ENCODE measurements around the gene LSP1.

Gene LSP1

DNA sequence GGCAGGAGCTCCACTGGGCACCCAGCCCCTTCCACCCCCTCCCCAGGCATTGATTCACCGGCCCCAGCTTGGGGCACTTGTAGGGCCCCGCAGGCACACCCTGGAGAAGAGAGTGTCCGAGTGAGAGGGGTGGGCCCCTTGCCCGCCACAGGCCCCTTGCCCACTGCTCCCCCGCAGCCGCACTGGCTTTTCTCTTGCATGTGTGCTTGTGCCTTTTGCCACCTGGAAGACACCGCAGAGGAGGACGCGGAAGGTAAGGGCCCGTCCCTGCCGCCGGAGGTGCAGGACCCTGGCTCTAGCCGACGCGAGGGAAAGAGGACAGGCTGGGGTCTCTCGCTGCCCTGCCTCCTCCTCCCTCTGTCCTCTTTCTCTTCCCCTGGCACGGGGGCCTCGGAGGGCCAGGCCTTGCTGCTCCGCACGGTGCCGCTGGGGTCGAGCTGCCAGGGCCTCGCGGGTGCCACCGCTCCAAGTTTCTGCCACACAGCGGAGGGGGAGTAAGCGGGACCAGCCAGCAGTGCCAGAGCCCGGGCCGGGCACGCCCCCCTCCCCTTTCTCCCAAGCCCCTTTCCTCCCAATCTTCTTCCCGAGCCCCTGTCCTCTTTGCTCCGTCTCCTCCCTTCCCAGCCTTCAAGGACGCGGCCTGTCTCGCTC lies 76.1 kb downstream of the LSP1 start:
- H3K27ac ChIP-seq = no peak overlapping the region
- TF ChIP-seq, protein P1, sequence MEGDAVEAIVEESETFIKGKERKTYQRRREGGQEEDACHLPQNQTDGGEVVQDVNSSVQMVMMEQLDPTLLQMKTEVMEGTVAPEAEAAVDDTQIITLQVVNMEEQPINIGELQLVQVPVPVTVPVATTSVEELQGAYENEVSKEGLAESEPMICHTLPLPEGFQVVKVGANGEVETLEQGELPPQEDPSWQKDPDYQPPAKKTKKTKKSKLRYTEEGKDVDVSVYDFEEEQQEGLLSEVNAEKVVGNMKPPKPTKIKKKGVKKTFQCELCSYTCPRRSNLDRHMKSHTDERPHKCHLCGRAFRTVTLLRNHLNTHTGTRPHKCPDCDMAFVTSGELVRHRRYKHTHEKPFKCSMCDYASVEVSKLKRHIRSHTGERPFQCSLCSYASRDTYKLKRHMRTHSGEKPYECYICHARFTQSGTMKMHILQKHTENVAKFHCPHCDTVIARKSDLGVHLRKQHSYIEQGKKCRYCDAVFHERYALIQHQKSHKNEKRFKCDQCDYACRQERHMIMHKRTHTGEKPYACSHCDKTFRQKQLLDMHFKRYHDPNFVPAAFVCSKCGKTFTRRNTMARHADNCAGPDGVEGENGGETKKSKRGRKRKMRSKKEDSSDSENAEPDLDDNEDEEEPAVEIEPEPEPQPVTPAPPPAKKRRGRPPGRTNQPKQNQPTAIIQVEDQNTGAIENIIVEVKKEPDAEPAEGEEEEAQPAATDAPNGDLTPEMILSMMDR (conservative IDR thresholded peaks at IDR 0.05) = no peak
- no peak for TF ChIP-seq ZFX (IDR thresholded peaks at IDR 0.05)

DNA sequence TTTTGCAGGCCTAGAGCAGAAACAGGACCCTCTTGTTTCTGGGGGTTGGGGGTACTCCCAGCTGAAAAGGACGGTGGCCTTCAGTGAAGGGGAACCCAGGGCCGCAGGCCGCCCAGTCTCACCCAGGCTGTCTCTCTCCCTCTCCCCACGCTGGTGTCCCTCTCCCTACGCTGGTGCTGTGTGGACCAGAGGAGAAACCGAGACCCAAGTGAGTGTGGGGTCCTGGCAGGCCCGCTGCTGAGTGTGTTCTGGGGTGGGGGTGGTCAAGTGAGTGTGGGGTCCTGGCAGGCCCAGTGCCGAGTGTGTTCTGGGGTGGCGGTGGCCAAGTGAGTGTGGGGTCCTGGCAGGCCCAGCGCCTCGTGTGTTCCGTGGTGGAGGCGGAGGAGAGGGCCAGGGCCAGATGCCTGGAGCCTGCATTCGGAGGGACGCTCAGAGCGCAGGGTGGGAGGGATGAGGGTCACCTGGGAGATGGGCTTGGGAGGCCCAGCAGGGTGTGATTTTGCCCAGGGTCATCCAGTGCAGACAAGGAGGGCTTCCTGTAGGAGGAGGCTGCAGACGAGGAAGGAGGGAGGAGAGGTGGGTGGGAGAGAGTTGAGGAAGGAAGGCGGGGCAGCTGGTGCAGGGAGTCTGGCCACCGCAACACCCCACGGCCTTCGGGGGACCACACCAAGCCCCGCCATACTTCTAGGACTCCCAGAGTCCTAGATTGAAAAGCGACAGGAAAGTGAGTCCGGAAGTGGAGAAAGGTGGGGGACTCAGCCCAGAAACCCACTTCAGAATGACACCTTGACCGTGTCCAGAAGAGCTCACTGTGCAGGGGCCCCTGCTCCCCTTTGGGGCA lies 77.0 kb downstream of the LSP1 start:
- no peak for TF ChIP-seq ZFX (IDR thresholded peaks at IDR 0.05)
- TF ChIP-seq, protein P1 (conservative IDR thresholded peaks at IDR 0.05) = no peak
- H3K27ac ChIP-seq = no peak overlapping the region

DNA sequence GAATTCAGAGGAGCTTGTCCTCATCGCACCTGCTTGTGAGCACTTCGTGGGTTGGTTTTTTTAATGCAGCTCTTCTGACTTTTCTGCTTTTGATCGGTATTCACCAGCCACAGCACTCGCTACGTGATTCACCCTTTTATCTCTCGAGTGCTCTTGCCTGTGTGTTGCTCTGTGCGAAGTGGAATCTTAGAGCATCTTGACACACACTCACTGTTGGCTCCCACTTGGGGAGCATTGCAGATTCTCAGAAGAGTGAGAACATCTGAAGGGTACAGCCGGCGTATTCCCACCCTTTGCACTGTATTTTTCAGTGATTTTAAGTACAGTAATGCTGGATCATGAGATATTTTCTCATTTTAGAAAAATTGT lies 77.6 kb downstream of the LSP1 start:
- no peak for TF ChIP-seq ZFX (IDR thresholded peaks at IDR 0.05)
- TF ChIP-seq, protein P1 (conservative IDR thresholded peaks at IDR 0.05) = no peak
- no peak overlapping the region for H3K27ac ChIP-seq

DNA sequence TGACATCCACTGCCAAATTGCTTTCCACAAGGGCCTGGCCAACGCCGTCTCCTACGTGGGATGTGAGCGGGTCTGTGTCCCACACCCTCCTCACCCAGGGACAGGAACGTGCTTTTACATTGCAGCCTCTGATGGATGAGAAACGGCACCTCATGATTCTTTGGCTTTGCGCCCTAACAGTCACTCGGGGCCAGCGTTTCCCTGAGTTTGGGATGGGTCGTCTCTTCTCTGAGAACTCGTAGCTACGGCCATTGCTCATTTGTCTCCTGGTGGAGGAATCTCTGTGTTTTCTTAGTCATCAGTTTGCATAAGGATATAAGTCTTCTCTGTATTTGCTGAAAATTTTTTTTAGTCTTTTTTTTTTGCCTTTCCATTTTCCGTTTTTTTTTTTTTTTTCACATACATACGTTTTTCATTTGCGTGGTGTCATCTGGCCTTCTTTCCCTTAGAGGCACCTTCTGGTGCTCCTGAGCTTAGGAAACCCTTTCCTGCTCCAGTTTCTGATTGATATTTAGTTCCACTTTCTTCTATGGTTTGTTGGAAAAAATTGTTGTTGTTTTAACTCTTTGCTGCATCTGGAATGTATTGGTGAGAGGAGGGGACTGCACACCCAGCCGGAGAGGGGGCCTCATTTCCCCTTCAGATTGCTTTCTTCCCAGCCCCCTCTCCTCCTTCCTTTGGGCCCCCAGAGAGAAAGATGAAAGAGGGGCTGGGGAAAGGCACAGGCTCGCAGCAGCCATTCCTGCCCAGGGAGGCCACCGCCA lies 78.6 kb downstream of the LSP1 start:
- TF ChIP-seq ZFX (IDR thresholded peaks at IDR 0.05) = no peak
- TF ChIP-seq, protein P1 (conservative IDR thresholded peaks at IDR 0.05) = no peak
- H3K27ac ChIP-seq = no peak overlapping the region

DNA sequence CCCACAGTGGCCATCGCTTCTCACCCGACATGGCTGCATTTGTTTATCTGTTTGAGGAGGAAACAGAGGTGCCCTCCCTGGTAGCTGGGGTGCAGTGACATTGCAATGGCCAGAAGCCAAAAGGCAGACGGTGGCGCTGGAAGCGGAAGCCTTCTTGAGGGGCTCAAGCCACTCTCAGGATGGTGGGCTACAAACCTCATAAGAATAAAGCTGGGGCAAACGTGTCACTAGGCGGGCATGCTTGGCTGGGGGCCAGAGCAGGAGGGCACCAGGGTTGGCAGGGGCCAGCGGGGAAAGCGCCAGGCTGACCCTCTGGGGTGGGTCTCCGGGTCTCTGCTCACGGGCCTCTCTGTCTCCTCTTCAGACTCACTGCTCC lies 79.2 kb downstream of the LSP1 start:
- H3K27ac ChIP-seq = no peak overlapping the region
- TF ChIP-seq ZFX (IDR thresholded peaks at IDR 0.05) = no peak
- TF ChIP-seq, protein P1 (conservative IDR thresholded peaks at IDR 0.05) = no peak

DNA sequence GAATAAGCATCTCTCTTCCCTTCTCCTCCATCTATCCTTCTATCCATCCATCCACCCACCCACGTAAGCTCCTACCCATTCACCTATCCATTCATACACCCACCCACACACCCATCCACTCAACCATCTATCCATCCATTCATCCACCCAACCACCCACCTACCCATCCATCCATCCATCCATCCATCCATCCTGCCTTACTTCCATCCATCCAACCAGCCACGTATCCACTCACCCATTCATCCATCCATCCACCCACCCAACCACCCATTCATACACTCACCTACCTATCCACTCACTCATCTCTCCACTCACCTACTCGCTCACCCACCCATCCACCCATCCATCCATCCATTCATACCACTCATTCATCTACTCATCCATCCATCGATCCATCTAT lies 79.8 kb downstream of the LSP1 start:
- no peak for TF ChIP-seq ZFX (IDR thresholded peaks at IDR 0.05)
- TF ChIP-seq, protein P1 (conservative IDR thresholded peaks at IDR 0.05) = no peak
- no peak overlapping the region for H3K27ac ChIP-seq
